IMR-90 (cell line): ENCODE data around the gene RSRC2. TPM values are rescaled to one million over a fixed set of nuclear protein-coding genes. Genes with fewer than 3 reads are reported as not detected.

ENCODE experiments used
- ATAC-seq: fragments of 200-7000 bp; cut with Tn5 transposase; 2 replicates; pipeline ENCODE4 v1.9.1; 2020; ENCODE audit warnings: low read depth, mild to moderate bottlenecking, moderate library complexity
- BruUV-seq: library from RNA; stranded (reverse); fragments of 400-500 nt; replicated peaks from 2 replicates; lab custom pipeline; 2021; lab: Mats Ljungman, UMichigan
- CTCF ChIA-PET: fragments of 300-600 bp; formaldehyde crosslinking; extraction: SDS; loops from one replicate; lab custom pipeline; 2021; ENCODE audit warnings: antibody characterized with exemption; lab: Yijun Ruan, JAX
- POLR2A ChIA-PET: fragments of 300-600 bp; sonication (Branson Sonifier 250); formaldehyde crosslinking; loops from one replicate; lab custom pipeline; 2022; ENCODE audit warnings: antibody characterized with exemption; ENCODE audit not compliant: unreplicated experiment; lab: Charles Lee
- DNase-seq: peaks from one replicate; pipeline ENCODE4 v3.0.0; 2013
- H2AFZ ChIP-seq: replicated peaks from 2 replicates; pipeline ENCODE3; 2013; ENCODE audit warnings: low read length, mild to moderate bottlenecking; ENCODE audit not compliant: poor library complexity
- H2AK5ac ChIP-seq: 2 replicates; pipeline ENCODE4 v1.6.1; 2013; ENCODE audit warnings: low read depth, low read length, inconsistent platforms
- H2AK9ac ChIP-seq: replicated peaks from 2 replicates; pipeline ENCODE3; 2013; ENCODE audit warnings: mild to moderate bottlenecking, low read depth, low read length, moderate library complexity; ENCODE audit not compliant: poor library complexity
- H2BK120ac ChIP-seq: 2 replicates; pipeline ENCODE4 v1.6.1; 2013; ENCODE audit warnings: low read depth, low read length, inconsistent platforms
- H2BK15ac ChIP-seq: 3 replicates; pipeline ENCODE4 v1.6.1; 2013; ENCODE audit warnings: low read depth, low read length, inconsistent platforms
- H2BK20ac ChIP-seq: 2 replicates; pipeline ENCODE4 v1.6.1; 2013; ENCODE audit warnings: low read depth, mild to moderate bottlenecking, inconsistent platforms, low read length, moderate library complexity
- H2BK5ac ChIP-seq: 2 replicates; pipeline ENCODE4 v1.6.1; 2013; ENCODE audit warnings: mild to moderate bottlenecking, low read depth, low read length, inconsistent platforms; ENCODE audit not compliant: poor library complexity, severe bottlenecking
- H3K14ac ChIP-seq: replicated peaks from 2 replicates; pipeline ENCODE4 v1.6.1; 2013; ENCODE audit warnings: low read depth, low read length, inconsistent platforms
- H3K18ac ChIP-seq: 2 replicates; pipeline ENCODE4 v1.6.1; 2013; ENCODE audit warnings: low read depth, low read length, control low read depth
- H3K23ac ChIP-seq: 2 replicates; pipeline ENCODE4 v1.6.1; 2013; ENCODE audit warnings: low read depth, low read length, inconsistent platforms
- H3K27ac ChIP-seq: 2 replicates; pipeline ENCODE4 v1.5.1; 2013; ENCODE audit warnings: mild to moderate bottlenecking, control low read depth, low read length; ENCODE audit not compliant: insufficient read depth
- H3K27me3 ChIP-seq: 2 replicates; pipeline ENCODE4 v1.6.1; 2013; ENCODE audit warnings: low read length; ENCODE audit not compliant: control insufficient read depth, insufficient read depth
- H3K36me3 ChIP-seq: 2 replicates; pipeline ENCODE4 v1.6.1; 2013; ENCODE audit warnings: low read length, mixed read lengths; ENCODE audit not compliant: control insufficient read depth, insufficient read depth
- H3K4ac ChIP-seq: 2 replicates; pipeline ENCODE4 v1.6.1; 2013; ENCODE audit warnings: low read depth, low read length, inconsistent platforms
- H3K4me1 ChIP-seq: 2 replicates; pipeline ENCODE4 v1.6.1; 2013; ENCODE audit warnings: low read length, mixed read lengths; ENCODE audit not compliant: control insufficient read depth, insufficient read depth
- H3K4me2 ChIP-seq: 2 replicates; pipeline ENCODE4 v1.6.1; 2013; ENCODE audit warnings: low read depth, mild to moderate bottlenecking, control low read depth, low read length, moderate library complexity
- H3K4me3 ChIP-seq: 2 replicates; pipeline ENCODE4 v1.5.1; 2013; ENCODE audit warnings: low read depth, mild to moderate bottlenecking, control low read depth, low read length, moderate library complexity; ENCODE audit not compliant: insufficient read depth
- H3K56ac ChIP-seq: 2 replicates; pipeline ENCODE4 v1.6.1; 2013; ENCODE audit warnings: low read length, inconsistent platforms; ENCODE audit not compliant: insufficient read depth; ENCODE audit errors: extremely low read depth
- H3K79me1 ChIP-seq, 2 experiments: 2 replicates each; pipeline ENCODE4 v1.6.1; 2013; ENCODE audit warnings: low read length in 2 of 2, inconsistent platforms in 1 of 2, low read depth in 1 of 2
- H3K9ac ChIP-seq: 2 replicates; pipeline ENCODE4 v1.6.1; 2013; ENCODE audit warnings: low read depth, low read length, control low read depth
- H3K9me1 ChIP-seq: 2 replicates; pipeline ENCODE4 v1.6.1; 2013; ENCODE audit warnings: low read length, inconsistent platforms; ENCODE audit not compliant: insufficient read depth
- H3K9me3 ChIP-seq: 2 replicates; pipeline ENCODE4 v1.6.1; 2013; ENCODE audit warnings: low read length; ENCODE audit not compliant: control insufficient read depth, insufficient read depth
- H4K20me1 ChIP-seq: 2 replicates; pipeline ENCODE4 v1.6.1; 2013; ENCODE audit warnings: low read length, inconsistent platforms; ENCODE audit not compliant: insufficient read depth
- H4K5ac ChIP-seq: 2 replicates; pipeline ENCODE4 v1.6.1; 2013; ENCODE audit warnings: mild to moderate bottlenecking, low read depth, low read length, control low read depth
- H4K8ac ChIP-seq, 2 experiments: 2 replicates each; pipeline ENCODE4 v1.6.1; 2013; ENCODE audit warnings: low read depth in 2 of 2, low read length in 2 of 2, control low read depth in 1 of 2, inconsistent platforms in 1 of 2
- H4K91ac ChIP-seq: 2 replicates; pipeline ENCODE4 v1.6.1; 2013; ENCODE audit warnings: low read depth, low read length, inconsistent platforms; ENCODE audit not compliant: insufficient read depth
- BHLHE40 ChIP-seq: fragments of 150-350 bp; IDR thresholded peaks from 2 replicates; pipeline ENCODE4 v1.6.1; 2016; ENCODE audit warnings: mild to moderate bottlenecking, low read depth, low read length
- CEBPB ChIP-seq: IDR thresholded peaks from 2 replicates; pipeline ENCODE4 v1.6.1; 2012; ENCODE audit warnings: low read depth, low read length, improper control_type of control experiment
- CHD1 ChIP-seq: IDR thresholded peaks from 2 replicates; pipeline ENCODE4 v1.6.1; 2012; ENCODE audit warnings: low read depth, low read length, improper control_type of control experiment
- MAFK ChIP-seq: IDR thresholded peaks from 2 replicates; pipeline ENCODE4 v1.6.1; 2012; ENCODE audit warnings: low read depth, low read length, improper control_type of control experiment
- MAZ ChIP-seq: IDR thresholded peaks from 2 replicates; pipeline ENCODE4 v1.6.1; 2012; ENCODE audit warnings: low read depth, mild to moderate bottlenecking, low read length, improper control_type of control experiment, moderate library complexity, borderline replicate concordance
- MXI1 ChIP-seq: IDR thresholded peaks from 2 replicates; pipeline ENCODE4 v1.6.1; 2012; ENCODE audit warnings: low read depth, mild to moderate bottlenecking, low read length, moderate library complexity, borderline replicate concordance
- NFE2L2 ChIP-seq: fragments of 150-350 bp; IDR thresholded peaks from 2 replicates; pipeline ENCODE4 v1.6.1; 2016; ENCODE audit warnings: low read depth, mild to moderate bottlenecking, low read length
- POLR2A ChIP-seq: IDR thresholded peaks from 2 replicates; pipeline ENCODE4 v1.6.1; 2012; ENCODE audit warnings: mild to moderate bottlenecking, low read depth, low read length
- RAD21 ChIP-seq: IDR thresholded peaks from 2 replicates; pipeline ENCODE4 v1.6.1; 2012; ENCODE audit warnings: low read length, improper control_type of control experiment
- RCOR1 ChIP-seq: IDR thresholded peaks from 2 replicates; pipeline ENCODE4 v1.6.1; 2012; ENCODE audit warnings: mild to moderate bottlenecking, low read length, improper control_type of control experiment; ENCODE audit not compliant: insufficient replicate concordance
- RFX5 ChIP-seq: IDR thresholded peaks from 2 replicates; pipeline ENCODE4 v1.8.0; 2012; ENCODE audit warnings: low read depth, mild to moderate bottlenecking, low read length, moderate library complexity
- SMC3 ChIP-seq: fragments of 150-350 bp; IDR thresholded peaks from 2 replicates; pipeline ENCODE4 v1.6.1; 2016; ENCODE audit warnings: low read depth, mild to moderate bottlenecking, antibody characterized with exemption, low read length, moderate library complexity
- WGBS, 2 experiments: methylation state at CpG; one replicate each; pipeline versions ENCODE4 v1.1.5 to v1.1.7; 2013; ENCODE audit warnings: missing lambda C conversion rate in 2 of 2; ENCODE audit not compliant: insufficient read length in 1 of 2; ENCODE audit errors: extremely low coverage in 2 of 2; 5-methylcytosine and 5-hydroxymethylcytosine counted together
- dilution Hi-C: fragments of 300-500 bp; cut with HindIII; formaldehyde crosslinking; loops from one replicate; pipeline ENCODE4 v1.14.3; 2018; ENCODE audit warnings: low sequenced_read_pairs; ENCODE audit not compliant: unreplicated experiment
- in situ Hi-C: fragments of 300-500 bp; cut with MboI; formaldehyde crosslinking; loops from 3 replicates; pipeline ENCODE4 v1.14.3; 2019; ENCODE audit warnings: low sequenced_read_pairs, inconsistent platforms, mixed read lengths
- intact Hi-C: fragments of 100-400 bp; cut with micrococcal nuclease; formaldehyde crosslinking; loops from 2 replicates; pipeline ENCODE4 v1.10.0; 2022
- polyA plus RNA-seq, 3 experiments: library from polyadenylated mRNA; depleted of rRNA; stranded (reverse); fragments of >200 nt; gene quantifications; 2 replicates each; pipeline ENCODE4 v1.2.3, GENCODE V29; 2012; ENCODE audit warnings: low replicate concordance in 1 of 3
- total RNA-seq: library from RNA; depleted of rRNA; stranded (reverse); fragments of >200 nt; gene quantifications from 2 replicates; pipeline ENCODE4 v1.2.3, GENCODE V29; 2012
- TF ChIP-seq, protein P1 (sequence below): fragments of 150-350 bp; IDR thresholded peaks from 2 replicates; pipeline ENCODE4 v1.6.1; 2016; ENCODE audit warnings: low read depth, mild to moderate bottlenecking, low read length, moderate library complexity, borderline replicate concordance
- TF ChIP-seq, protein P2 (sequence below): conservative IDR thresholded peaks from 2 replicates; pipeline ENCODE4 v1.5.1; 2012; ENCODE audit warnings: mild to moderate bottlenecking, low read depth, low read length, improper control_type of control experiment
- TF ChIP-seq, protein P3 (sequence below): fragments of 150-350 bp; IDR thresholded peaks from 2 replicates; pipeline ENCODE4 v1.6.1; 2017; ENCODE audit warnings: mild to moderate bottlenecking, antibody characterized with exemption, low read length, low read depth

Gene RSRC2
- total and polyA plus RNA-seq, 2 of the 4 experiments (the other 2 are of a cell fraction), result 18.6 to 31.5 TPM

DNA sequence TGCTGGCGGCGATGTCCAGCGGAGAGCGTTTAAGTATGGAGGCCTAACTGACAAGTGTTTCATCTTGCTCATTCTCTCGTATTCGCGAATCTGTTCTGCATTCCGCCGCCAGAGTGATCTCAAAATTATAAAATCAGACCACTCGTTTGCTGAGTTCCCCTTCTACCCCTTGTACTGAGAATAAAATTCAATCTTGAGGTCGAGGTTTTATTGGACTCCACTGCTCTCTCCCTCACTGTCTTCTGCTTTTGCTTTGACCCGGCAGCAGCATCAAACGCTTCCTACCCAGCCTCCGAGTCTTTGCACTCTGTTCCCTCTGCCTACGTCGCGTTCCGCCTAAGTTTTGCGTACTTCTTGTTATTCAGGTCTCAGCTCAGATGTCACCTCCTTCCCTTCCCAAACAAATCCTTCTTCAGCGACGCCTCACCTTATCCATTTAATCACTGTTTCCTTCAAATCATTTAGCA, 775 bp upstream of the RSRC2 start:
- Histone ChIP-seq H3K18ac (no peak overlapping the region; the same call in 1 of the 2 replicates), H3K9ac (peak overlapping the region; percentile 69), H3K4me1 (peaks cover 4% of the 10 kb centered on the region), H3K27ac (peak overlapping the region; percentile 58), H2AK9ac (peak overlapping the region; percentile 79), H3K23ac (peak overlapping the region; percentile 81), H2BK5ac (peak overlapping the region; percentile 15), H3K9me1 (0 out of 2 replicates have a peak, but pooled peaks cover 2% of the 10 kb centered on the region), H4K91ac (peak overlapping the region; percentile 77), H3K4ac (peak overlapping the region; percentile 71), H4K8ac (peak overlapping the region; percentile 45 to 81; a peak in 3 of 4 replicates), H2AK5ac (peak overlapping the region; percentile 8; the same call in 1 of the 2 replicates), H2AFZ (peak overlapping the region; percentile 92), H2BK120ac (0 out of 2 replicates have a peak overlapping the region, but pooled peaks have one; percentile 1), H3K4me2 (peak overlapping the region; percentile 91), H4K20me1 (peaks cover 34% of the 10 kb centered on the region), H2BK15ac (0 out of 3 replicates have a peak overlapping the region, but pooled peaks have one; percentile 3), H3K79me1 (peaks cover 20 to 33% of the 10 kb centered on the region in 2 experiments), H3K27me3 (no peaks in the 10 kb centered on the region), H4K5ac (peak overlapping the region; percentile 30; the same call in 1 of the 2 replicates), H3K4me3 (peak overlapping the region; percentile 58), H3K36me3 (peaks cover 3% of the 10 kb centered on the region), H2BK20ac (no peak overlapping the region), H3K9me3 (no peaks in the 10 kb centered on the region), H3K56ac (peak overlapping the region; percentile 75), H3K14ac (peak overlapping the region; percentile 70)
- 0% methylated on average over 7 of the region's 21 CpGs; no CpG with 5 or more reads in 1 of the 2 experiments for WGBS, 2 experiments
- ChIA-PET CTCF (no interaction called here), POLR2A (interaction anchor here (0.6 kb wide), 1 partner anchor 53 kb away, joined by 7 read pairs; no protein-coding TSS in a partner anchor)
- intact Hi-C loops, result loop anchor here (2.0 kb wide), 2 partner anchors 129 to 225 kb away; partner anchors contain the start of gene DENR
- TSS peak; percentile 76 for BruUV-seq
- TF ChIP-seq BHLHE40 (no peak), RCOR1 (no peak), RFX5 (no peak), POLR2A (no peak), RAD21 (no peak), NFE2L2 (no peak), MAFK (no peak), SMC3 (no peak), CEBPB (no peak), MAZ (no peak), MXI1 (no peak), CHD1 (no peak)
- TF ChIP-seq, protein P1, sequence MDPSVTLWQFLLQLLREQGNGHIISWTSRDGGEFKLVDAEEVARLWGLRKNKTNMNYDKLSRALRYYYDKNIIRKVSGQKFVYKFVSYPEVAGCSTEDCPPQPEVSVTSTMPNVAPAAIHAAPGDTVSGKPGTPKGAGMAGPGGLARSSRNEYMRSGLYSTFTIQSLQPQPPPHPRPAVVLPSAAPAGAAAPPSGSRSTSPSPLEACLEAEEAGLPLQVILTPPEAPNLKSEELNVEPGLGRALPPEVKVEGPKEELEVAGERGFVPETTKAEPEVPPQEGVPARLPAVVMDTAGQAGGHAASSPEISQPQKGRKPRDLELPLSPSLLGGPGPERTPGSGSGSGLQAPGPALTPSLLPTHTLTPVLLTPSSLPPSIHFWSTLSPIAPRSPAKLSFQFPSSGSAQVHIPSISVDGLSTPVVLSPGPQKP, result no peak
- TF ChIP-seq, protein P2, sequence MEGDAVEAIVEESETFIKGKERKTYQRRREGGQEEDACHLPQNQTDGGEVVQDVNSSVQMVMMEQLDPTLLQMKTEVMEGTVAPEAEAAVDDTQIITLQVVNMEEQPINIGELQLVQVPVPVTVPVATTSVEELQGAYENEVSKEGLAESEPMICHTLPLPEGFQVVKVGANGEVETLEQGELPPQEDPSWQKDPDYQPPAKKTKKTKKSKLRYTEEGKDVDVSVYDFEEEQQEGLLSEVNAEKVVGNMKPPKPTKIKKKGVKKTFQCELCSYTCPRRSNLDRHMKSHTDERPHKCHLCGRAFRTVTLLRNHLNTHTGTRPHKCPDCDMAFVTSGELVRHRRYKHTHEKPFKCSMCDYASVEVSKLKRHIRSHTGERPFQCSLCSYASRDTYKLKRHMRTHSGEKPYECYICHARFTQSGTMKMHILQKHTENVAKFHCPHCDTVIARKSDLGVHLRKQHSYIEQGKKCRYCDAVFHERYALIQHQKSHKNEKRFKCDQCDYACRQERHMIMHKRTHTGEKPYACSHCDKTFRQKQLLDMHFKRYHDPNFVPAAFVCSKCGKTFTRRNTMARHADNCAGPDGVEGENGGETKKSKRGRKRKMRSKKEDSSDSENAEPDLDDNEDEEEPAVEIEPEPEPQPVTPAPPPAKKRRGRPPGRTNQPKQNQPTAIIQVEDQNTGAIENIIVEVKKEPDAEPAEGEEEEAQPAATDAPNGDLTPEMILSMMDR, result no peak
- TF ChIP-seq, protein P3, sequence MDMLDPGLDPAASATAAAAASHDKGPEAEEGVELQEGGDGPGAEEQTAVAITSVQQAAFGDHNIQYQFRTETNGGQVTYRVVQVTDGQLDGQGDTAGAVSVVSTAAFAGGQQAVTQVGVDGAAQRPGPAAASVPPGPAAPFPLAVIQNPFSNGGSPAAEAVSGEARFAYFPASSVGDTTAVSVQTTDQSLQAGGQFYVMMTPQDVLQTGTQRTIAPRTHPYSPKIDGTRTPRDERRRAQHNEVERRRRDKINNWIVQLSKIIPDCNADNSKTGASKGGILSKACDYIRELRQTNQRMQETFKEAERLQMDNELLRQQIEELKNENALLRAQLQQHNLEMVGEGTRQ, result no peak
- ATAC-seq, result no peak; the same call in 1 of the 2 replicates
- dilution Hi-C loops, result no loop called here
- in situ Hi-C loops, result no loop called here
- DNase-seq, result peak; percentile 21
